ENCODE data around the gene MVB12B.

Gene MVB12B

DNA sequence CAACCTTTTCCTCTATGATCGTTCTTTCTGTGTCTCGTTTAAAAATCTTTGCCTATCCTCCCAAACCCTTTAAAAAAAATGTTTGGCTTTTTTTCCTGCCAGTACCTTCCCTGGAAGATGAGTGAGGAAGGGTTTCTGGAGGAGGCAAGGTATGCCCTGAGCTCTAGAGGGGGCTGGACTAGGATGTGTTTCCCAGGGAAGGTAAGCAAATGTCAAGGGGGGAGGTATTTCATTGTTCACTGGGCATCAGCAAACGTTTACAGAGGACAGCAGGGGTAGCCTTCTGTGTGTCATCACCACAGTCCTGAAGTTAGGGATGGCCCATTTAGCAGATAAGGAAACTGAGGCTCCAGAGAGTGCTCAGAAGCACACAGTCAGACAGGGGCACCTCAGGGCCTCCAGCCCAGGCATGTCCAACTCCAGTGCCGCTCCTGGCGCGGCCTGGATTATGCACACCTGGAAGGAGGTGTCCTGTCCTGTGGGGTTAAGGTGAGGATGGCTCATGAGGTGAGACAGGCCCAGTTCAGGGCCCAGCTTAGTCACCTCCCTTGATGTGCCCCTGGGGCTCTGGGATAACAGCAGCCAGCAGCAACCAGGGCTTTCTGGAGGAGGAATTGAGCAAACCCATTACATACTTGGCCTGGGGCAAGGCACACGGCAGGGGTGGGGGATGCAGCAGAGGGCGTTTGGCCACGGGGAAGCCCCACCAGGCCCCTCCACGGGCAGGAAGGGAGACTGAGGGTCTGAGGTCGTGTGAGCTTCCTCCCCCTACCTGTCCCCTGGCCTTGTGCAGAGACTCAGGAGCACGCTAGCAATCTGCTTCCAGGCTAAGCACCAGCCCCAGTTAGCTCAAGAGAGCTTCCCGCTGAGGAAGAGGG is 186.8 kb downstream of the MVB12B start:
- in situ Hi-C loops (cut with HindIII; ENCODE audit: low sequenced_read_pairs), result no loop called here

DNA sequence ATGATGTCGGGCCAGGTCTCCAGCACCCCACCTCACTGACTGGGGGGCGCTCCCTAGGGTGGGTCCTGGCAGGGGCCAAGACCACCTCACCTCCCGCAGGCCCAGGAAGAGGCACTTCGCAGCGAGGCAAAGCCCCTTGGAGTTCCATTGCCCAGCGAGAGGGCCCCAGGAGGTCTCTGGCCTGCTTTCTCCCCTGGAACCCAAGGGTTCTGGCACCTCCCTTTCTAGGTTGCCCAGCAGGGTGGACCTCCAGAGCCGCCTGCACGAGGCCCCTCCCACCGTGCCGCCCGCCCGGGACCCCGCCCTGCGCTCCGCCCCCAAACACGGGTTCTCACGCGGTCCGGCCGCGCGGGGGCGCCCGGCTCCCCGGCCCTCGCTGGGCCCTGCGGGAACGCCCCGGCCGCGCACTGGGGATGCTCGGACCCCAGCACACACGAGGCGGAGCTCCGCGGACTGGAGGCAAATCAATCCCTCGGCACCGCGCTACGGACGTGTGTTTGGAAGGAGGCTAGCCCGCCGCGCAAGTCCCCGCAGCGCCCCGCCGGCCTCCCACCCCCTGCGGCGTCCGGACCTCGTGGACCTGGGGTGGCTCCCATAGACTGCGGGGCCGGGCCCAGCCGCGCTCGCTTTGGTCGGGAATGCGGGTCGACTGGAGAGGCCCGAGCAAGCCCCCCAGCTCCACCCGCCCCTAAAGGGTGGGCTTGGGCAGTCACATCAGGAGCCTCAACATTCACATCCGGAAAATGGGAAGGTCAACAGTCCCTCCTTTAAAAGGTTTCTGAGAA is 187.6 kb downstream of the MVB12B start:
- in situ Hi-C loops (cut with HindIII; ENCODE audit: low sequenced_read_pairs), result no loop called here

DNA sequence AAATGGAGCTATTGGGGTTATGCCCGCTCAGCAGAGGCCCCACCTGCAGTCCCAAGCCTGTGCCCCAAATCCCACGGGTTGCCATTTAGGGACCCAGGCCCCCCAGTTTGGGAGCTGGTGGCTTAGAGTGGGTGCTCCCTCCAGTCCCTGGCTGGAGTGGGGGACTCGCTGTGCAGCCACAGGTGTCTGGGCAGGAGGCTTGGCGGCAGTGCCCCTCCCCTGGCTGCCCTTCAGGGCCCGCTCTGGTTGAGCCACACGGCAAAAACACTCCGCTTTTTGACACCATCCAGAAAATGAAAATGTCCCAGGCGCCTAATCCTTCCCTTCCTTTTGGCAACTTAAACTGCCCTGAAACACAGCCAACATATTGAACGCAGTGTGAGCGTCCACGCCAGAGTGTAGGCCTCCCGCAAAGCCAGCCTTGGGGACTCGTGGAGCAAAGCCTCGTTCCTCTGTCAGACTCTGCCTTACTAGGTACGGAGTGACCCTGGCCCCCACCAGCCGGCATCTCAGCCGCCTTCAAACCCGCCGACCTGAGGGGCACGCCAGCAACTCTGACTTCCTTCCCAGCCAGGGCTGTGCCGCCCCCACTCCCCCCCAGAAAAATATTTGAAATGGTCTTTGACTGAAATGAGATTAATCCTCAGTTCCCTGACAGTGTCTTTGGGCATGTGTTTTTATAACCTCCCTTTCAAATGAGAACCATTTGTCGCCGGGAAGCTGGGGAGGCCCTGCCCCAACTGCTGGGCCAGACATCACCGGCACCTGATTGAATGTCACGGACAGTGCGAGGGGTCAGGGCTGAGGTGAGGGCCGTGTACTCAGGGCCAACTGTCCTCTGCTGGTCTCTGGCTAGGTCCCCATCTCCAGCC is 188.6 kb downstream of the MVB12B start:
- in situ Hi-C loops (cut with HindIII; ENCODE audit: low sequenced_read_pairs), result no loop called here

DNA sequence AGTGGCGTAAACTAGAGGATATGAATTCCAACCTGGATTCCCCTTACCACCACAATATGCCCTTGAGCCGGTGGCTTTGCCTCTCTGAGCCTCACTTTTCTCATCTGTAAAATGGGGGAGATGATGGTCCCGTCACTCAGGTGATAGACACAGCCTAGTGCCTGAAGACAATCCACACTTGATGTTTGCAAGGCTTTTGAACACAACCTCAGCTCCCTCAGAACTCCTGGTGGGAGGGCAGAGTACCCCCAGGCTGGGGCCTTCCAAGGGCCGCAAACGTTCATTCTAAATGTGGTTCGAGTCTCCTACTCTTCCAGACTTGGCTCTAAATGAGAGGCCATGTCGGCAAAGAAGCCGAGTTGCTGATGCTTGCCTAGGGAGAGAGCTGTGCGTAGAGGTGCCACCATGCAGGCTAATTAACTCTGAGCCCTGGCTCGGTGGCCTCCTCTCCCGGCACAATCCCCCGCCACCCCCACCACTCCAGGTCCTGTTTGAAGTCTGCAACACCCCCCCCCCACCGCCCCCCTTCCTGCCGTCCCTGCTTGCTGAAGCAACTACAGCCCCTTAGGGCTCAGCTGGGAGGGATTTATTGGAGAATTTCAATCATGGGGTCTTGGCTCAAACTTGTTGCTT is 189.4 kb downstream of the MVB12B start:
- in situ Hi-C loops (cut with HindIII; ENCODE audit: low sequenced_read_pairs), result no loop called here

DNA sequence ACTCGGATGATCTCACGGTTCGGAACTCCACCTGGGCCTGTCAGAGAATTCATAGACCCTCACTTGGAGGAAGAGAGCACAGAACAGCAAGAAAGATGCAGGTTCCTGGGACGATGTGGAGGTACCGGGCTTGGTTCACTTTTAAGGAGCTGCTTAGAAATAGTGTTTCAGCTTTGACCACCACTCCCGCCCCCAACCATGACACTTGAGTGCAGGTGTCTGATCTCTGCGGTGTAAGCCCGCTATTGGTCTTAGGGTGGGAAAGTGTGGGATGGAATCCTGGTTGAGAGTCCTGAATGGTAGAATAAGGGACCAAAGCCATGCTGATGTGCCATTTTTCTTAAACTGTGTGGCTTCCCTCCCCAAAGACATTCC is 189.9 kb downstream of the MVB12B start:
- in situ Hi-C loops (cut with HindIII; ENCODE audit: low sequenced_read_pairs), result no loop called here

DNA sequence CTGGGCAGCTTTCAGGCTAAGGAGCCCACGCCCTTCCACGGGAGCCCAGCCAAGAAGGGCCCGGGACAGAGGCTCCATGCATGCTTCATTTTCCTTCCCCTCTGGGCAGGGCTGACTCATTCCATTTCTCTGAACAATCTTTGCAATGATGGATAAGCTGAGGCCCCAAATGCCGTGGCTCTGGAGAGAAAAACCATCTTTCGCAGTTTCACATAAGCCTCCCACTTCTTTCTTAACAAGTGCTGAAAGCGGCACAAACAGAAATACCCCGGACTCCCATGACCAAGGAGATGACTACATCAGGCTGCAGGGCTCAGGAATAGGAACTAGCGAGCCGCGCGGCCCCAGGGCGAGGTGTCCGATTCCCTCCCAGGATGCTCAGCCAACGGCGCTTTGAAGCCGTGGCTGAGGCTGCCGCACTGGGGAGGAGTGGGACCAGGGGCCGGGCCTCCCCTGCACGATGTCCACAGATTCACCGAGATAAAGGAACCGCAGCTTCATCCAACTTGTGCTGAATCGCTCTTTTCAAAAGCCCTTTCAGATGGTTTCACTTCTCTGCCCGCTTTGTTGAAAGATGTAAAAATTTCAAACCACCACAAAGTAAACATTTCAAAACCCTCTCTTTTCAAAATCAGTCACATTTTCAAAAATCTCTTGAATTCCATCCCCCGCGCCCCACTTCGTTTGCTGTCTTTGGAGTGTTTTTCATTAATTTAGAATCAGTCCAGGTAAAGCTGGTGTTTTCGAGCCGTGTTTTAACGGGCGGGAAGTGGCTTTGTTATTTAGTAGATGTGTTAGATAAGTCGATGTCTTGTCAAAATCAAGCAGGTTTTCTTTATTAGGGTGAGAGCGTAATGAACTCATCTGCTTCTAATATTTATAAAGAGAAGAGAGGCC is 190.6 kb downstream of the MVB12B start:
- in situ Hi-C loops (cut with HindIII; ENCODE audit: low sequenced_read_pairs), result no loop called here

DNA sequence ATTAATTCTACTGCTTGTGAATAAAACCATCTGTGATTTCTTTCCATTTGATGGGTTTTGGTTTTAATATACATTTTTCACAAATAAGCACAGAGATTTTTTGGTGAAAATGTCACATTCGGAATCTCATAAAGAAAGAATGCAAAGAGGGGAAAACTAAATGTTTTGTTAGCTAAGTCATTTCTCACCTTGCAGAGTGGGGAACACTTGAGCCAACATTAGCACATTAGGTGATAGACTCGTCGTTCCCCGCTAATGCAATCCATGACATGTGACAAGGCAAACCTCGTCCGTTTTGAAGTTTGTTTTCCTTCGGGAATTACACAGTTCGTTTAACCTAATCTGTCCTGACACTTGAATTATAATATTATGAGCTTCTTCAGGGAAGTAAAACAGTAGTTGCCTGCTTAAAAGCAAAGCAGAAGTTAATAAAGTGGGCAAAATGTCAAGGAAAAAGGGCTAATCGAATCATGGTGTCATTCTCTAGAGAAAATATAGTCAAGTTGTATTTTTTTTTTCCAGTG is 191.3 kb downstream of the MVB12B start:
- in situ Hi-C loops (cut with HindIII; ENCODE audit: low sequenced_read_pairs), result no loop called here

DNA sequence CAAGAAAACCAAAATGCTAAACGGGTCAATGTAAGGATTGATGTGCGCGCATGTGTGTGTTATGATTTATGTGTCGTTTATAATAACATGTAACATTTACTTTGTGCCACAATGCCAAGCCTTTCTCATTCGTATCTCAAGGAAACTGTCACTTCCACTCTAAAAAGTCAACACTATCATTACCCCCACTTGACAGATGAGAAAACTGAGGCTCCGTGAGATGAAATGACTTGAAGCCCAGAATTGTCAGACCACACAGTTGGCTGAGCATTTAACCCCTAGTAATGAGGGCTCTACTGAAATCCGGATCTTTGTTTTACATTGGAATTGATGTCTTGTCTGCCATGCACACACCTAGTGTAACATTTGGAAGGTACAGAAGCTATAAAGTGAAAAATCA is 192.1 kb downstream of the MVB12B start:
- in situ Hi-C loops (cut with HindIII; ENCODE audit: low sequenced_read_pairs), result no loop called here

DNA sequence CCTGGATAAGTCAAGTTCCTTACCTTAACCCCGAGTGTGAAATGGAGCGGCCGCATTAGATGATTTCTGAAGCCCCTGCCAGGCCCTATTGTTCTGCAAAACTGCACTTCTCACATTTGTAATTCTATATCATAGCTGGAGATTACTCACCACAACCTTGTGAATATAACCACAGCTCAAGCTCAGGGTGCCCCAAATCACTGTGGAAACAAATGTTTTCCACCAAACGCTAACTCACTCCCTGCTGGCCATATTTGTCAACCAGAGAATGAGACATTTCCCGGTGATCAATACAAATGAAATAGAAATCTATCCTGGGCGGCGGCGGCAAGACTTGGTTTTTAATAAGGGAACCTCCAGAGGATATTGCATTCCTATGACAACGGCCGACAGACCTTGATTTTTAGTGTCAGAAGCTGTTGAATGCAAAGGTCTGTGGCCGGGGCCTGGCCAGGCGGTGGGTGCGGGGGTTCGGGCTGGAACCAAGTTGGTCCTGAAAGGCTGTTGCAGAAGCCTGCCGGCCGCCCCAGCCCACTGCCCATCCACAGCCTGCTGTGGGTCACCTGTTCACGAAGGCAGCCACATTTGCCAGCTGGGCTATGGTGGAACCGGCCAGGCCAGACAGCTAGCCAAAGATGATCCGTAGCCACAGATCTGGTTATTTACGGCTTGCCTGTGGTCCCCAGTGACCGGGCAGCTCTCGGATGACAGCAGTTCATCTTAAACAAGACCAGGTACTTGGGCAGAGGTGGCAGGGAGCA is 193.2 kb downstream of the MVB12B start:
- in situ Hi-C loops (cut with HindIII; ENCODE audit: low sequenced_read_pairs), result no loop called here

DNA sequence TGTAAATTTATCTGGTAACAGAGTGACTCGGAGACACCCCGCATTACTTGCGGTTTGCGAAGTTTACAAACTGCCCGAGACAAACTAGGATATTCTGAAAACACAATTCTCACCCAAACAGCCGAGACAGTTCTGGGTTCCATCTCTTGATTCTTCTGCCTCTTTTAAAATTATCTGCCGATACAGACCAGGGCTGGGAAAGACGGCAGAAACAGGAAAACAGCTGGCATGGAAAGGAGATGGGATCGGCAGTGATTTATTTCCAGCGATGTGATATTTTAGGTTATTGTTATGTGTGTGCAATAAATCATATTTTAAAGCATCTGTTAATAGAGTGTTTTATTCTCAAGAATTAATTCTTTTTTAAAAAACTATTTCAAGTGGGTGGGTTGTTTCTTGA is 193.8 kb downstream of the MVB12B start:
- in situ Hi-C loops (cut with HindIII; ENCODE audit: low sequenced_read_pairs), result no loop called here

DNA sequence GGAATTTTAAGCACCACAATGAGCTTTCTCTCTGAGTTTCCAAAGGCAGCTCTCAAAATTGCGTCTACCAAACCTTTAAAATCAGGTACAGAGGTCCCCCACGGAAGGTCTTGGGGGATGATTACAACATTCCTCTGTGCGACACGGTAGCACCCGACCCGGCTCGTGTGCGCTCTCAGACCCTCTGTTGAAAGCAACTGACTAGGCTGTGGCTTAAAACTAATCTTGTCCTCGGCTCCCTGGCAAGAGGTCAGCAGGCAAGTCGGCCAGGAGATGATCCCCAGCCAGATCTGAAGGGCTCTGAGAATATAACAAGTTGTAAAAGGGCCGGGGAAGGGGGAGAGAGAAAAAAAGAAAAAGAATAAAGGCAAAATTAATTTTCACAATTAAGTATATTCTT is 194.5 kb downstream of the MVB12B start:
- in situ Hi-C loops (cut with HindIII; ENCODE audit: low sequenced_read_pairs), result no loop called here

DNA sequence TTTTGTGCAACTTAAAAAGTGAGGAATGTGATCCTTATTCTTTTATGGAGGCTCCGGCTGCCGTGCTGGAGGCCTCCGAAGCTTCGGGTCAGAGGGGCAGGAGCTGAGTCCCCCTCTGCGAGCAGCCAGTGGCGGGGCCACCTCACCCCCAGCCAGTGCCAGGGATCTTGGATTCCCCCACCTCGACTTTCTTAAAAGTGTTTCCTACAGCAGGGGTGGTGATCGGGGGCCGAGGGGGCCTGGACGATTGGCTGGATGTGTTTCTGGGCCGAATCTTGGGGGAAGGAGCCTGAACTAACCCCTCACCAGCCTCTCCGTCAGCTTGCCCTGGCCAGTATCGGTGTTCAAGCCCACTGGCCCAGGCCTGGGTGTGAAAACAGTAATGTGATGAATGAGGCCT is 194.9 kb downstream of the MVB12B start:
- in situ Hi-C loops (cut with HindIII; ENCODE audit: low sequenced_read_pairs), result no loop called here

DNA sequence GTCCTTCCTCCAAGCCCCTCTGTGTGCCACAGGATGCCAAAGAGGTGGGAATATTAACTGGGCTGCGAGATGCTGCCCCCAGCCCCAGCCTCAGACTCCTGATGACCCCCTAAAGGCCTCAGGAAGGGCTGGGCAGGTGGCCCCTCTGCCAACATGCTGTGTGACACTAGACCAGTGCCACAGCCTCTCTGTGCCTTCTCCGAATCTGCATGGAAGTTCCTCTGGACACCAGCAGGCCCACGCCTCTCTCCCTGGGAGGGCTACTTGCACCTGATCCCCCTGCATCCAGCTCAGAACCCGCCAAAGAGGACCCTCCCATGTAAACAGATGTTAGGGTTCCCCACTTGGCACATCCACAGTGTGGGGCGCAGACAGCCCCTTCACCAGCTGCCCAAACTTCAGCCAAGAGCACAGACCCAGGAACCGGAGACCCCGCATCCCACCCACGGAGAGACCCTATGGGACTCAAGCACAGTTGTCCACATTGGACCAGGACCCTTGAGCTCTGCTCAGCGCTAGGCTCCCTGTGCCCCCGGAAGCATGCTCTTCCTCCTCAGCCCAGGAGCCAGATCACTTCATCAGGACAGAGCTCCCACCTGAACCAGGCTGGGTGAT is 195.5 kb downstream of the MVB12B start:
- in situ Hi-C loops (cut with HindIII; ENCODE audit: low sequenced_read_pairs), result no loop called here

DNA sequence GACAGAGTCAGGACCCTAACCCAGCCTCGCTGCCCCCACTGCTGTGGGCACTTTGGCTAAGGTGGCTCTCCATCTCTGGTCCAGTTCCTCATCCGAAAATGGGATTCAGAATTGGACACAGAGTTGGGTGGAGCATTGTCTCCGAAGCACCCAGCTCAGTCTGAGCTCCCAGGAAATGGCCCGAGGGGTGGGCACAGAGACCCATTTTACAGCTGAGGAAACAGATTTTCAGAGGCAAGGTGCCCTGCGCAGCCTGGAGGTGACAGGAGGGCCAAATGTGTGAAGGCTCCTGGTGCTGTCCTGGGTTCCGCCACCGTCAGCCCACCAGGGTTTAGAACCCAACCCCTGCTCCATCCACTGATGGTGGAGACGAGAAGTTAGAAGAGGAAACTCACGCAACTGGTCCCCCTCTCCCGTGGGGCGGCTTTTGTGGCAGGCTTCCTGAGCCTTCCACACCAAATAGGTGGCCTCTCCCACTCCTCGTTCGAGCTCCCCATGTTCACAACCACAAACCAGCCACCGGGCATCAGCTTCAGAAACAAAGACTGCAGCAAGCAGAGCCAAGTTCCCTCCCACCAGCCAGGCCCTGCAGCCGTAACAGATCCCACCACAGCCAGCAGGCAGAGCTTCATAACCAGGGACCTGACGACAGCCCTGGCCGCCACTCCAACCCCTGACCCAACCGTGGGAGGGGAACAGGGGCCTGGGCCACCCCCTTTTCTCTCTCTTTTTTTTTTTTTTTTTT is 196.2 kb downstream of the MVB12B start:
- in situ Hi-C loops (cut with HindIII; ENCODE audit: low sequenced_read_pairs), result no loop called here

DNA sequence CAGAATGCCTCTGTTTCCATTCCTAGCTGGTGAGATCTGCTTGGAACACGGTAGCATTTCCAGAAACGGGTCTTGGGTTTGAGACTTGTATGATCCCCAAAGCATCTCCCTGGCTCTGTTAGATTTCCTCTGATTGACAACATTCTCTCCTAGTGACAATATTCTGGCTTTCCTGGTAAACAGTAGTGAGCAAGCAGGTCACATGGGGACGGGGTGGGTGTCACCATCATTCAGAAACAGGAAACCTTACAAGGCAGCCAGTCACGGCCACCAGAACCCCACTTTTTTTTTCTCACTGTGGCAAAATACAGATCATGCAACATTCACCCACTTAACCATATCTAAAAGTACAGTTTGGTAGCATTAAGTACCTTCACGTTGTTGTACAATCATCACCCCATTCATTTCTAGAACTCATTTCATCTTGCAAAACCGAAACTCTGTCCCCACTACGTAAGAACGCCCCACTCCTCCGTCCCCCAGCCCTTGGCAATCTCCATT is 197.0 kb downstream of the MVB12B start:
- in situ Hi-C loops (cut with HindIII; ENCODE audit: low sequenced_read_pairs), result no loop called here

DNA sequence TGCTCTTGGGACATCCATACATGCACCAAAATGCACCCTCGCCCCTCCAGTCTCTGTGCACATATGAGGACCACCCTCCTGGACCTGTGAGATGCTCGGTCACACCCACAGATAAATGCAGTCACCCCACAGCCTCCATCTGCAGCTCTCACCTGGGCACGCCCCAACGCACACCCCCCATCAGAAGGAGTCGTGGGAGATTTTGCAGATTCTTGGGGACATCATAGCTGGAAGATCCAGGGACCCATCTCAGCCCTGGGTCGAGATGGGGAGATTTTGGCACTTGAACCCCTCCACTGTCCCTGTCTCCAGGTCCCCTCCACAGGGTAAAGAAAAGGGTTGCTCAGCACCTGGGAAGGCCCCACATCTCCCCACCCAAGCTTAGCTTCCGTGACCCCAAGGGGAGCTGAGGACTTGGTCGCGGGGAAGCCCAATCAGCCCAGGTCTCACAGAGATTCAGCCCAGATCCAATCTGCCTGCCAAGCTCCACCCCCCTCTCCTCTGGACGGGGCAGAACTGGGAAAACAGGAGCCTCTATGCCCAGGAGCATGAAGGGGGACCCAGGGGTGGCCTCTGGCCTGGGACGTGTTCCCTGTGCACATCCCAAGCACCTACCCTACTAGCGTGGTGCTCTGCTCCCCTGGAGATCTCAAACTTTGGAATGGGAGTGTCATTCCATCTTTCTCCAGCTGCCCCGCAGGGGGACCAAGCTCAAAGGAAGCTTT is 197.9 kb downstream of the MVB12B start:
- in situ Hi-C loops (cut with HindIII; ENCODE audit: low sequenced_read_pairs), result loop anchor here (25.0 kb wide), 1 partner anchor 87 kb away; no protein-coding TSS in a partner anchor
